Lower lobe of right lung (tissue), 2 donors: ENCODE measurements around the gene TNNT3. TPM values are rescaled to one million over a fixed set of nuclear protein-coding genes. Genes with fewer than 3 reads are reported as not detected.

Experiments used
- ATAC-seq, 2 donors: fragments of 200-7000 bp; cut with Tn5 transposase; one replicate each; pipeline ENCODE4 v1.9.1; 2020 to 2022; ENCODE audit warnings: mild to moderate bottlenecking in 2 of 2, moderate library complexity in 2 of 2
- DNase-seq: peaks from one replicate; pipeline ENCODE4 v3.0.0-alpha.2; 2020
- H3K27ac ChIP-seq: fragments of 200-600 bp; one replicate; pipeline ENCODE4 v1.8.0; 2022
- H3K27me3 ChIP-seq: fragments of 200-600 bp; one replicate; pipeline ENCODE4 v1.8.0; 2022; ENCODE audit warnings: low read depth
- H3K36me3 ChIP-seq: fragments of 200-600 bp; one replicate; pipeline ENCODE4 v1.8.0; 2022; ENCODE audit warnings: mild to moderate bottlenecking
- H3K4me1 ChIP-seq: fragments of 200-600 bp; one replicate; pipeline ENCODE4 v1.8.0; 2022
- H3K4me3 ChIP-seq: fragments of 200-600 bp; one replicate; pipeline ENCODE4 v1.8.0; 2022; ENCODE audit warnings: mild to moderate bottlenecking
- H3K9me3 ChIP-seq: fragments of 200-600 bp; one replicate; pipeline ENCODE4 v1.8.0; 2022
- intact Hi-C: fragments of 100-400 bp; cut with DNase I; formaldehyde crosslinking; loops from one replicate; pipeline ENCODE4 v1.11.0; 2022
- total RNA-seq: library from RNA; stranded (reverse); fragmentation: NEBNext Ultra II Directional; extraction: Animal tissue kit (Norgen Biotek cat#: 25700); gene quantifications from one replicate; pipeline ENCODE4 v1.2.1, GENCODE V29; 2021
- TF ChIP-seq, protein P1 (sequence below): fragments of 200-600 bp; IDR thresholded peaks from one replicate; pipeline ENCODE4 v1.8.0; 2022; ENCODE audit warnings: antibody characterized with exemption, mild to moderate bottlenecking
- donor health status: DM: no; HTN: yes; CAD: no; lungs with severe emphysema.

TNNT3 gene
- total RNA-seq, 1 donor from 2014 or later, result 4.7 TPM

DNA sequence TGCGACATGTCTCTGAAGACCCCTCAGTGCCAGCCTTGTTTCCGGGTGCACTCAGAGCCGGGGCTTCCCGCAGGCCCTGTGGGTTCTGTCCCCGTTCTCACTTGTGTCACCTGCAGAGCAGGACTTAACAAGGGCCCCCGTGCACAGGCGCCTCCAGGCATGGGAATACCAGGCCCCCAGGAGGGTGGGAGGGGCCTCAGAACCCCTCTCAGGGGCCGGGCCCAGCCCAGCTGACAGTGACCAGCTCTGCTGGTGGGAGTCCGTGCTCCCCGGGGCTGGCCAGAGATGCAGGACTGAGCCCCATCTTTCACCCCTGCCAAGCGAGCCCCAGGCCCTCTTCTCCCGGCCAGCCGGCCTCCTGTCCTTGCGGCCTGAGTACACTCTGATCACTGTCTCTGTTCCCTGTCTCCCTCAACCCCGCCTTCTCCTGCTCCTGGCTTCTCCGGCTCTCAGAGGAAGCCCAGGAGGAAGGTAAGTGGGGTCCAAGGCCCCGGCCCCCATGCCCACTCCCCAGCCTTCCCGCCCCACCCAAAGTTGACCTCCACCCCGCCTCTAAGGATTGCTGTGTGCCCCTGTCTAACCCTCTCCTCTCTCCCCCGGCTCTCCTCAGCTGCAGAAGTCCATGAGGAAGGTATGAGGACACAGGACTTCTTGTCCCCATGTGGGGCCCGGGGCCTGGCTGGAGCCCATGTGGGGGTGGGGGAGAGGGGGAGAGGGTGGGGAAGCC, 5.3 kb downstream of the TNNT3 start:
- no peaks in the 10 kb centered on the region for H3K27me3 ChIP-seq
- TF ChIP-seq, protein P1, sequence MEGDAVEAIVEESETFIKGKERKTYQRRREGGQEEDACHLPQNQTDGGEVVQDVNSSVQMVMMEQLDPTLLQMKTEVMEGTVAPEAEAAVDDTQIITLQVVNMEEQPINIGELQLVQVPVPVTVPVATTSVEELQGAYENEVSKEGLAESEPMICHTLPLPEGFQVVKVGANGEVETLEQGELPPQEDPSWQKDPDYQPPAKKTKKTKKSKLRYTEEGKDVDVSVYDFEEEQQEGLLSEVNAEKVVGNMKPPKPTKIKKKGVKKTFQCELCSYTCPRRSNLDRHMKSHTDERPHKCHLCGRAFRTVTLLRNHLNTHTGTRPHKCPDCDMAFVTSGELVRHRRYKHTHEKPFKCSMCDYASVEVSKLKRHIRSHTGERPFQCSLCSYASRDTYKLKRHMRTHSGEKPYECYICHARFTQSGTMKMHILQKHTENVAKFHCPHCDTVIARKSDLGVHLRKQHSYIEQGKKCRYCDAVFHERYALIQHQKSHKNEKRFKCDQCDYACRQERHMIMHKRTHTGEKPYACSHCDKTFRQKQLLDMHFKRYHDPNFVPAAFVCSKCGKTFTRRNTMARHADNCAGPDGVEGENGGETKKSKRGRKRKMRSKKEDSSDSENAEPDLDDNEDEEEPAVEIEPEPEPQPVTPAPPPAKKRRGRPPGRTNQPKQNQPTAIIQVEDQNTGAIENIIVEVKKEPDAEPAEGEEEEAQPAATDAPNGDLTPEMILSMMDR, result no peak
- no peak for ATAC-seq

DNA sequence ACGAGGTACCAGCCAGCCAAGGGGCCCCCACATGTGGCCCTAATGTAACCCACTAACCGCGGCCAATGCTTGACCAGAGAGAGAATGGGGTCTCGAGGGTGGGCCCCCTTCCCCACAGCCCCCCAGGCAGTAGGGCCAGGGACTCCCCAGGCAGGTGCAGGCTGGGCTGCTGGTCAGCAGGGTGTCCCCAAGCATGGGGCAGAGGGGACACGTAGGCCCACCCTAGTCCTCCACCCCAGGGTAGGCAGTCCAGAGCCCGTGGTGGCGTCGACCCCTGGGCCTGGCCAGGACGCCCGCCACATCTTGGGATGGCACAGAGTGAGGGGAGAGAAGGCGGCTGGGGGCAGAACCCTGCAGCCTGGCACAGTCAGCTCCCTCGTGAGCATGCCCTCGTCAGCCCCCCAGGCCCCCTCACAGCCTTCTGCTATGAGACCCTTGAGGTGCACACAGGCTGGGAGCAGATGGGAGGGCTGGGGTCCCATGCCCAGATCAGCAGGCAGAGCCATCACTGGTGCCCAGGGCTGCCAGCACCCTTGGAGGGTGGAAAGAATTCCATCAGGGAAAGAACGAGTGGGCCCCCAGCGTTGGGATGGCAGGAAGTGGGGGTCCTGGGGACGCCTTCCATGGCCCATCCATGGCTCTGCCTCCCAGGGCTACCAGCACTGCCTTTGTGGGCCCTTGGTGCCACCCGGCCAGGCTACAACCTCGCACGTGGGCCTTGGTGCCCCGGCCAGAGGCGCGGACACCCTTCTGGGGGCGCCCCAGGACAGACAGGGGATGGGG, 6.1 kb downstream of the TNNT3 start:
- no peaks in the 10 kb centered on the region for H3K36me3 ChIP-seq
- H3K4me1 ChIP-seq, result no peaks in the 10 kb centered on the region
- DNase-seq, result no peak
- H3K27ac ChIP-seq, result no peak overlapping the region
- TF ChIP-seq, protein P1, result no peak
- no peak for ATAC-seq
- H3K4me3 ChIP-seq, result no peak overlapping the region
- no peaks in the 10 kb centered on the region for H3K27me3 ChIP-seq
- H3K9me3 ChIP-seq, result no peaks in the 10 kb centered on the region
- intact Hi-C loops, result no loop called here

More for the DNA sequence above, 5.3 kb downstream of the TNNT3 start:
- Histone ChIP-seq H3K9me3 (no peaks in the 10 kb centered on the region), H3K27ac (no peak overlapping the region), H3K4me1 (no peaks in the 10 kb centered on the region), H3K36me3 (no peaks in the 10 kb centered on the region), H3K4me3 (no peak overlapping the region)
- DNase-seq, result no peak
- intact Hi-C loops, result no loop called here

- Histone ChIP-seq H3K27ac (no peak overlapping the region), H3K4me1 (no peaks in the 10 kb centered on the region), H3K36me3 (no peaks in the 10 kb centered on the region), H3K9me3 (no peaks in the 10 kb centered on the region), H3K4me3 (no peak overlapping the region), H3K27me3 (no peaks in the 10 kb centered on the region)
- intact Hi-C loops, result no loop called here
- no peak for ATAC-seq
- TF ChIP-seq, protein P1, result no peak
- no peak for DNase-seq
Measured at GRCh38 chr11:1926156-1927025, 6.9 kb downstream of the TNNT3 start.

DNA sequence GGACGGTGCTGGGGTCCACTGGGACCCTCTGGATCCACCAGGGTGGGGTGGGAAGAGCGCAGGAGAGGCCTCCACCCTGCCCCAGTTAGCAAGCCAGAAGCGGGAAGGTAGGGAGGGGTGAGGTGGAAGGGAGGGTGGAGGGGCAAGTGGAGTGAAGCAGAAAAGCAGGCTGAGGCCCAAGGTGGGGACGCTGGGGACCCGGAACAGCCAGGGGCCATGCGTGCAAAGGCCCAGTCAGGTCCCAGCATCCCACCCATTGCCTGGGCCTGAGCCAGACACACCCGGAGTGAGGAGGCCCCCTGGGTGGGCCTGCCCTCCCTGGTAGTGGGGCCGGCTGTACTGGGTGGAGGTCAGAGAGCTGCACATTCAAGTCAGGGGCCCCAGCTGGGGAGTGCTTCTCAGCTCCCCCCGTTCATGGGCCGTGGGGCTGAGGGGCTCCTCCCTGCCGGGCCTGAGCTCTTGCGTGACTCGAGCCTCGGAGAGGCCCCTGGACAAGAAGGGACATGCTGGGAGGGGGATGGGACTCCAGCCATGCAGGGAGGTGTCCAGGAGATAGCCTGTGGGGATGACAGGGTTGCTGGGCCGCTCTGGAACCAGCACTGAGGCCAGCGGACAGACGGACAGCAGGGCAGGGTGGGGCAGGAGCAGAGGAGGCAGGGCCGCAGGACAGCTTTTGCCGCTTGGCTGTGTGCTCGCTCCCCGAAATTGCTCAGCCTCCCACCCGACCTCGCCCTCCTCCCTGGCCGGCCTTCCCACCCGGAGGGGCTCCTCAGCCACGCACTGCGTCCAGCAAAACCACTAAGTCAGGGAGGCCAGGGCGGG, 7.7 kb downstream of the TNNT3 start:
- intact Hi-C loops, result no loop called here
- H3K4me3 ChIP-seq, result no peak overlapping the region
- TF ChIP-seq, protein P1, result no peak
- H3K27me3 ChIP-seq, result no peaks in the 10 kb centered on the region
- H3K27ac ChIP-seq, result no peak overlapping the region
- no peaks in the 10 kb centered on the region for H3K36me3 ChIP-seq
- DNase-seq, result no peak
- H3K4me1 ChIP-seq, result no peaks in the 10 kb centered on the region
- ATAC-seq, result no peak
- H3K9me3 ChIP-seq, result no peaks in the 10 kb centered on the region
